ENCODE data around the gene SLC1A2. TPM values are rescaled to one million over a fixed set of nuclear protein-coding genes. Genes with fewer than 3 reads are reported as not detected.

SLC1A2 gene
- total and polyA plus RNA-seq, 8 donors = 0.89 to 31.8 (median 18.9) TPM

DNA sequence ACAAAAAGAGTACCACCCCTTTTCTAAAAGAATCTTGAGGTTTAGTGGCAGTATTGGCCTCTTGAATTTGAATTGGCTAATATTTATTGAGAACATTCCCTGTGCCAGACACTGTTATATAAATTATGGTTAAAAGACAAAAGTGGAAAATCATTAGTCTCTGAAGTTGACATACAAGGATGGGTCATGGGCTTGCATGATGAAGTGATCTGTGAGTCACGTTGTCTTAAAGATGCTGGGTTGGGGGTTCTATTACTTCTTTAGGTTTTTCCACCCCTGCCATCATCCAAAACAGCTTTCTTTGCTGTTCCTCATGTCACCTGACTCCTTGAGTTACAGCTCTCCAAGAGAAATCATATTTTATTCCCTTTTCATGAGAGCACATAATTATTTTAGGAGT lies 195.4 kb downstream of the SLC1A2 start:
- intact Hi-C loops (cut with DNase I) = no loop called here
- DNase-seq (no peak), ATAC-seq (no peak)
- Histone ChIP-seq H3K4me3 (no peak overlapping the region), H3K9me3 (no peaks in the 10 kb centered on the region), H3K27ac (peak overlapping the region in 1 of 2 donors; percentile 38), H3K27me3 (no peaks in the 10 kb centered on the region), H3K36me3 (peaks cover 3 to 84% of the 10 kb centered on the region in 2 donors), H3K4me1 (peaks cover 0 to 41% of the 10 kb centered on the region in 2 donors)
- TF ChIP-seq CTCF (IDR thresholded peaks at IDR 0.05) = no peak

GRCh38 chr11:35223371-35223796 lies 196.0 kb downstream of the SLC1A2 start:
- peak; percentile 42 for ATAC-seq
- H3K4me3 ChIP-seq = no peak overlapping the region
- TF ChIP-seq CTCF (IDR thresholded peaks at IDR 0.05) = no peak
- intact Hi-C loops (cut with DNase I) = no loop called here
- H3K36me3 ChIP-seq = peaks cover 3 to 85% of the 10 kb centered on the region in 2 donors
- peak overlapping the region in 1 of 2 donors; percentile 38 for H3K27ac ChIP-seq
- H3K9me3 ChIP-seq = no peaks in the 10 kb centered on the region
- peak in 2 of 4 donors; percentile 93 to 97 for DNase-seq
- H3K4me1 ChIP-seq = peaks cover 0 to 37% of the 10 kb centered on the region in 2 donors
- no peaks in the 10 kb centered on the region for H3K27me3 ChIP-seq

- DNase-seq = no peak
- Histone ChIP-seq H3K4me1 (peaks cover 6 to 42% of the 10 kb centered on the region in 2 donors), H3K27me3 (no peaks in the 10 kb centered on the region), H3K36me3 (peaks cover 3 to 96% of the 10 kb centered on the region in 2 donors), H3K27ac (peak overlapping the region in 1 of 2 donors; percentile 19), H3K9me3 (no peaks in the 10 kb centered on the region), H3K4me3 (no peak overlapping the region)
- ATAC-seq = no peak
- intact Hi-C loops (cut with DNase I) = no loop called here
- TF ChIP-seq CTCF (IDR thresholded peaks at IDR 0.05) = no peak
Measured at GRCh38 chr11:35218956-35219355, 200.4 kb downstream of the SLC1A2 start.

DNA sequence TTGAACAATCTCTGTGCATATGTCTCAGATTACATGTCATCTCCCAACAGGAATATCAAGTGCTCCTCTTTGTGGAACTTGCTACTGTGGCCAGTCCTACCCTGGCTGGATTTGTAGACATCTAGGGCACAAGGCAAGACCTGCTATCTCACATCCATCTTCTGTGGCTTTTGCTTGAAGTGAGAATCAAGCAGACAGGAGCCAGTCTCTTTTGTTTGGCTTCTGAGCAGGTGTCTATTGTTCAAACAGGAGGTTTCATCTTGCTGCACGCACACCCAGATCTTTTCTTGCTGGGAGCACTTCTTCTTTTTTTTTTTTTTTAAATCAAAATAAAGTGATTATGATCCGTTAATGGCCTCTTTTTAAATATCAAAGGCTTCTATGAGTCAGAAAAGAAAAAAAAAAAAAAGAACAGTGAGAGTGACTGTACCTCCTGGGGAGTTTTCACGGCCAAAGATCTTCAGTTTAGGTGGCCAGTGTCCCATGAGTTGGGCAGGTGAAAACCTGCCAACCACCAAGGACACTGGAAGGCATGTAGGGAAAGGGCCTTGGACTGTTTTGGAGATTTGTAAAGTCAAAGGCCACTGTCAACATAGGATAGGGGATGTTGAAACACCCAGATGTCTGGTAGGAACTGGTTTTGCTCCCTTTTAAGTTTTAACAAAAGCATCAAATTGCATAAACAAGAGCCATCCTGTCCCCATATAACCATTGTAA lies 202.2 kb downstream of the SLC1A2 start:
- Histone ChIP-seq H3K27me3 (no peaks in the 10 kb centered on the region), H3K4me1 (peaks cover 6 to 56% of the 10 kb centered on the region in 2 donors), H3K36me3 (peaks cover 3 to 83% of the 10 kb centered on the region in 2 donors), H3K27ac (peak overlapping the region in 1 of 2 donors; percentile 94), H3K9me3 (no peaks in the 10 kb centered on the region), H3K4me3 (no peak overlapping the region)
- intact Hi-C loops (cut with DNase I) = no loop called here
- DNase-seq (no peak), ATAC-seq (no peak)
- TF ChIP-seq CTCF (IDR thresholded peaks at IDR 0.05) = no peak

GRCh38 chr11:35215945-35216344 lies 203.4 kb downstream of the SLC1A2 start:
- Histone ChIP-seq H3K4me3 (no peak overlapping the region), H3K36me3 (peaks cover 0 to 76% of the 10 kb centered on the region in 2 donors), H3K9me3 (no peaks in the 10 kb centered on the region), H3K4me1 (peaks cover 6 to 63% of the 10 kb centered on the region in 2 donors), H3K27ac (peak overlapping the region in 1 of 2 donors; percentile 94), H3K27me3 (no peaks in the 10 kb centered on the region)
- no peak for DNase-seq
- intact Hi-C loops (cut with DNase I) = no loop called here
- no peak for ATAC-seq
- no peak for TF ChIP-seq CTCF (IDR thresholded peaks at IDR 0.05)
